GM12872 (cell line): Measurements from ENCODE around the gene COL21A1.

ENCODE experiments used
- CTCF ChIP-seq: IDR thresholded peaks from 3 replicates; pipeline ENCODE4 v1.5.1; 2011; ENCODE audit warnings: low read depth, mild to moderate bottlenecking, low read length, moderate library complexity; ENCODE audit not compliant: insufficient read depth

COL21A1 gene

GRCh38 chr6:56259234-56260077, 12.1 kb upstream of the COL21A1 start:
- TF ChIP-seq CTCF: no peak

- TF ChIP-seq CTCF: no peak
These were observed 8.0 kb upstream of the COL21A1 start for GRCh38 chr6:56255349-56255748.

GRCh38 chr6:56250266-56250665, 2.9 kb upstream of the COL21A1 start:
- TF ChIP-seq CTCF: no peak

- TF ChIP-seq CTCF: no peak
These were observed 308 bp upstream of the COL21A1 start for GRCh38 chr6:56247654-56248122.

- no peak for TF ChIP-seq CTCF
These were observed 869 bp downstream of the COL21A1 start for GRCh38 chr6:56246541-56246880.

GRCh38 chr6:56245903-56246351, 1.5 kb downstream of the COL21A1 start:
- no peak for TF ChIP-seq CTCF

GRCh38 chr6:56244528-56245253, 2.7 kb downstream of the COL21A1 start:
- no peak for TF ChIP-seq CTCF
